GM18505 (cell line): ENCODE results near the gene SMOC1.

Source experiments
- ATAC-seq: cut with Tn5 transposase; IDR thresholded peaks from one replicate; pipeline ENCODE4 v1.9.1; 2021; ENCODE audit not compliant: unreplicated experiment
- POLR2A ChIP-seq: IDR thresholded peaks from 4 replicates; pipeline ENCODE4 v1.6.1; 2011; ENCODE audit warnings: borderline replicate concordance; ENCODE audit not compliant: insufficient read depth, insufficient read length; ENCODE audit errors: extremely low read depth

Gene SMOC1

GRCh38 chr14:70033116-70033515, 153.9 kb downstream of the SMOC1 start:
- TF ChIP-seq POLR2A: no peak
- ATAC-seq: no peak

GRCh38 chr14:70033561-70033960, 154.3 kb downstream of the SMOC1 start:
- TF ChIP-seq POLR2A: no peak

GRCh38 chr14:70034257-70034656, 155.0 kb downstream of the SMOC1 start:
- no peak for TF ChIP-seq POLR2A
- ATAC-seq: no peak

More at GRCh38 chr14:70033561-70033960, 154.3 kb downstream of the SMOC1 start:
- no peak for ATAC-seq

- ATAC-seq: no peak
- no peak for TF ChIP-seq POLR2A
These were observed 157.4 kb downstream of the SMOC1 start for GRCh38 chr14:70036665-70037064.

- no peak for TF ChIP-seq POLR2A
- no peak for ATAC-seq
These were observed 163.8 kb downstream of the SMOC1 start for GRCh38 chr14:70043001-70043400.

GRCh38 chr14:70045310-70045709, 166.1 kb downstream of the SMOC1 start:
- ATAC-seq: no peak
- TF ChIP-seq POLR2A: no peak

GRCh38 chr14:70045844-70046535, 166.8 kb downstream of the SMOC1 start:
- ATAC-seq: no peak

GRCh38 chr14:70047598-70048312, 168.5 kb downstream of the SMOC1 start:
- no peak for ATAC-seq

More at GRCh38 chr14:70045844-70046535, 166.8 kb downstream of the SMOC1 start:
- no peak for TF ChIP-seq POLR2A

GRCh38 chr14:70048313-70048654, 169.1 kb downstream of the SMOC1 start:
- no peak for ATAC-seq

More at GRCh38 chr14:70047598-70048312, 168.5 kb downstream of the SMOC1 start:
- TF ChIP-seq POLR2A: no peak

GRCh38 chr14:70049605-70050004, 170.4 kb downstream of the SMOC1 start:
- no peak for ATAC-seq

More at GRCh38 chr14:70048313-70048654, 169.1 kb downstream of the SMOC1 start:
- no peak for TF ChIP-seq POLR2A

GRCh38 chr14:70050136-70050535, 170.9 kb downstream of the SMOC1 start:
- TF ChIP-seq POLR2A: no peak
- no peak for ATAC-seq

More at GRCh38 chr14:70049605-70050004, 170.4 kb downstream of the SMOC1 start:
- TF ChIP-seq POLR2A: no peak

GRCh38 chr14:70052990-70053389, 173.8 kb downstream of the SMOC1 start:
- no peak for TF ChIP-seq POLR2A
- ATAC-seq: no peak

- ATAC-seq: no peak
- no peak for TF ChIP-seq POLR2A
These were observed 178.4 kb downstream of the SMOC1 start for GRCh38 chr14:70057519-70058136.
